Left cardiac atrium (tissue), 4 donors: ENCODE results near the gene RNF17. TPM values are rescaled to one million over a fixed set of nuclear protein-coding genes. Genes with fewer than 3 reads are reported as not detected.
A peak's percentile ranks its signal among the peaks of the same experiment; 100 is the strongest.

ENCODE experiments used
- ATAC-seq, 2 donors: fragments of 200-7000 bp; cut with Tn5 transposase; one replicate each; pipeline ENCODE4 v1.9.1; 2020; ENCODE audit warnings: mild to moderate bottlenecking in 2 of 2, moderate library complexity in 2 of 2
- DNase-seq: peaks from one replicate; pipeline ENCODE4 v3.0.0-alpha.2; 2020
- intact Hi-C, 2 donors: fragments of 100-400 bp; cut with DNase I; formaldehyde crosslinking; loops; one replicate each; pipeline versions ENCODE4 v1.14.1 to v1.15.1; 2022 to 2023
- total RNA-seq, 2 donors: library from RNA; stranded (reverse); fragmentation: NEBNext Ultra II Directional; extraction: Animal tissue kit (Norgen Biotek cat#: 25700); gene quantifications; one replicate each; pipeline ENCODE4 v1.2.1, GENCODE V29; 2021
- donor health status: DM: no; HTN: yes; CAD: no.
- donor health status: DM: no; HTN: yes; CAD: no; lungs with severe emphysema.
- donor health status: DM: yes; HTN: yes; CAD: no.
- donor health status: Dilated cardiomyopathy.

The RNF17 gene
- total RNA-seq, 2 donors from 2014 or later: not detected

GRCh38 chr13:24887759-24888158 lies 123.8 kb downstream of the RNF17 start:
- intact Hi-C loops: no loop called here
- DNase-seq (no peak), ATAC-seq (no peak)

GRCh38 chr13:24888291-24888931 lies 124.4 kb downstream of the RNF17 start:
- no peak for DNase-seq
- ATAC-seq: no peak
- intact Hi-C loops: no loop called here

- intact Hi-C loops: no loop called here
- ATAC-seq (no peak), DNase-seq (no peak)
These were observed 126.3 kb downstream of the RNF17 start for GRCh38 chr13:24890256-24890655.

- ATAC-seq (no peak), DNase-seq (no peak)
- intact Hi-C loops: no loop called here
These were observed 127.6 kb downstream of the RNF17 start for GRCh38 chr13:24891476-24892108.

- intact Hi-C loops: no loop called here
- ATAC-seq (no peak), DNase-seq (no peak)
These were observed 128.9 kb downstream of the RNF17 start for GRCh38 chr13:24892829-24893228.

- intact Hi-C loops: no loop called here
- DNase-seq (no peak), ATAC-seq (no peak)
These were observed 129.9 kb downstream of the RNF17 start for GRCh38 chr13:24893863-24894262.

GRCh38 chr13:24894277-24894971 lies 130.5 kb downstream of the RNF17 start:
- ATAC-seq: no peak
- intact Hi-C loops: no loop called here
- no peak for DNase-seq

GRCh38 chr13:24894972-24895300 lies 131.0 kb downstream of the RNF17 start:
- ATAC-seq (no peak), DNase-seq (no peak)
- intact Hi-C loops: no loop called here

- intact Hi-C loops: no loop called here
- ATAC-seq (no peak), DNase-seq (no peak)
These were observed 132.1 kb downstream of the RNF17 start for GRCh38 chr13:24896061-24896460.

GRCh38 chr13:24897293-24897692 lies 133.3 kb downstream of the RNF17 start:
- ATAC-seq: no peak
- no peak for DNase-seq
- intact Hi-C loops: no loop called here

- no peak for DNase-seq
- intact Hi-C loops: no loop called here
- no peak for ATAC-seq
These were observed 135.6 kb downstream of the RNF17 start for GRCh38 chr13:24899601-24900000.

GRCh38 chr13:24900507-24900906 lies 136.5 kb downstream of the RNF17 start:
- ATAC-seq (no peak), DNase-seq (no peak)
- intact Hi-C loops: no loop called here

GRCh38 chr13:24905242-24905641 lies 141.3 kb downstream of the RNF17 start:
- intact Hi-C loops: no loop called here
- ATAC-seq (no peak), DNase-seq (no peak)

GRCh38 chr13:24906268-24906667 lies 142.3 kb downstream of the RNF17 start:
- intact Hi-C loops: no loop called here
- no peak for DNase-seq
- no peak for ATAC-seq

- no peak for DNase-seq
- ATAC-seq: no peak
- intact Hi-C loops: no loop called here
These were observed 146.6 kb downstream of the RNF17 start for GRCh38 chr13:24910502-24911132.

- intact Hi-C loops: no loop called here
- ATAC-seq (no peak), DNase-seq (no peak)
These were observed 147.4 kb downstream of the RNF17 start for GRCh38 chr13:24911133-24911908.

- ATAC-seq (no peak), DNase-seq (no peak)
- intact Hi-C loops: no loop called here
These were observed 152.5 kb downstream of the RNF17 start for GRCh38 chr13:24916464-24916863.

- DNase-seq (no peak), ATAC-seq (no peak)
- intact Hi-C loops: no loop called here
These were observed 157.0 kb downstream of the RNF17 start for GRCh38 chr13:24921003-24921402.

GRCh38 chr13:24921881-24922280 lies 157.9 kb downstream of the RNF17 start:
- DNase-seq: no peak
- ATAC-seq: no peak
- intact Hi-C loops: no loop called here

- ATAC-seq (peak; percentile 9 to 35), DNase-seq (no peak)
- intact Hi-C loops: no loop called here
These were observed 158.4 kb downstream of the RNF17 start for GRCh38 chr13:24922387-24922744.
